HepG2 (cell line): ENCODE results near the gene SIK3. TPM values are rescaled to one million over a fixed set of nuclear protein-coding genes. Genes with fewer than 3 reads are reported as not detected.

Experiments used
- AKNA ChIP-seq: sonication (generic); formaldehyde crosslinking; IDR thresholded peaks from 2 replicates; pipeline ENCODE4 v1.4.0; 2020; ENCODE audit warnings: missing genetic modification reagents, borderline replicate concordance
- GATAD2A ChIP-seq: IDR thresholded peaks from 2 replicates; pipeline ENCODE4 v1.6.1; 2016
- HDAC2 ChIP-seq: sonication (generic); formaldehyde crosslinking; IDR thresholded peaks from 2 replicates; pipeline ENCODE4 v1.4.0; 2020; ENCODE audit warnings: missing genetic modification reagents
- HNF4A ChIP-seq: sonication (generic); formaldehyde crosslinking; IDR thresholded peaks from 2 replicates; pipeline ENCODE4 v1.4.0; 2020; ENCODE audit warnings: missing genetic modification reagents
- KAT8 ChIP-seq: IDR thresholded peaks from 2 replicates; pipeline ENCODE4 v1.6.1; 2016; ENCODE audit warnings: missing genetic modification reagents, missing compliant biosample characterization
- KDM4B ChIP-seq: sonication (generic); formaldehyde crosslinking; IDR thresholded peaks from 2 replicates; pipeline ENCODE4 v1.4.0; 2020; ENCODE audit warnings: missing genetic modification reagents
- RARA ChIP-seq: IDR thresholded peaks from 2 replicates; pipeline ENCODE4 v1.6.1; 2016; ENCODE audit warnings: missing genetic modification reagents, missing compliant biosample characterization
- RBFOX2 ChIP-seq: fragments of 200-400 bp; formaldehyde crosslinking; IDR thresholded peaks from 2 replicates; pipeline ENCODE4 v1.6.1; 2017; ENCODE audit warnings: low read depth, mild to moderate bottlenecking, low read length
- RXRB ChIP-seq: IDR thresholded peaks from 2 replicates; pipeline ENCODE4 v1.6.1; 2016; ENCODE audit warnings: borderline replicate concordance, missing genetic modification reagents, missing compliant biosample characterization
- TFDP1 ChIP-seq: IDR thresholded peaks from 2 replicates; pipeline ENCODE4 v1.6.1; 2016; ENCODE audit warnings: missing compliant biosample characterization, missing genetic modification reagents, borderline replicate concordance
- TP53 ChIP-seq: sonication (generic); formaldehyde crosslinking; conservative IDR thresholded peaks from 2 replicates; pipeline ENCODE4 v1.4.0; 2020; ENCODE audit warnings: missing genetic modification reagents
- TRIM24 ChIP-seq: sonication (generic); formaldehyde crosslinking; IDR thresholded peaks from 2 replicates; pipeline ENCODE4 v1.8.0; 2022; ENCODE audit warnings: mild to moderate bottlenecking, missing genetic modification reagents
- ZNF550 ChIP-seq: sonication (generic); formaldehyde crosslinking; IDR thresholded peaks from 2 replicates; pipeline ENCODE4 v1.4.0; 2020; ENCODE audit warnings: mild to moderate bottlenecking, missing genetic modification reagents, borderline replicate concordance
- ZNF598 ChIP-seq: sonication (generic); formaldehyde crosslinking; IDR thresholded peaks from 2 replicates; pipeline ENCODE4 v1.5.1; 2020; ENCODE audit warnings: mild to moderate bottlenecking, missing genetic modification reagents, borderline replicate concordance
- ZNF629 ChIP-seq: sonication (generic); formaldehyde crosslinking; conservative IDR thresholded peaks from 2 replicates; pipeline ENCODE4 v1.5.0; 2020; ENCODE audit warnings: missing genetic modification reagents
- polyA plus RNA-seq, 8 experiments: library from polyadenylated mRNA; depleted of rRNA in 3 of 8; stranded (reverse) in 7 of 8; unstranded in 1 of 8; fragments of >200 nt; fragmentation: Illumina TruSeq in 4 of 8; extraction: Trizol in 4 of 8; gene quantifications; 2 replicates each; pipeline versions ENCODE4 v1.2.1 to v1.2.3, GENCODE V29; 2011 to 2016; ENCODE audit warnings: low read depth in 4 of 8, missing spikeins in 1 of 8, mixed read lengths in 1 of 8; ENCODE audit not compliant: insufficient read depth in 1 of 8
- total RNA-seq, 5 experiments: library from RNA; depleted of rRNA; stranded (reverse); fragments of >200 nt; fragmentation: Illumina TruSeq; extraction: Trizol; gene quantifications; 2 replicates each; pipeline ENCODE4 v1.2.3, GENCODE V29; 2016; ENCODE audit warnings: low read depth in 1 of 5
- TF ChIP-seq, protein P1 (sequence below): sonication (generic); formaldehyde crosslinking; IDR thresholded peaks from 2 replicates; pipeline ENCODE4 v1.8.1; 2023; ENCODE audit warnings: mild to moderate bottlenecking, moderate library complexity, missing genetic modification reagents
- TF ChIP-seq, protein P2 (sequence below), 2 experiments: fragments of 450-650 bp in 1 of 2; sonication (generic) in 1 of 2; formaldehyde crosslinking; IDR thresholded peaks; 2 replicates each; pipeline versions ENCODE4 v1.5.0 to v1.8.0; 2020 to 2022; ENCODE audit warnings: mild to moderate bottlenecking in 1 of 2, missing genetic modification reagents in 1 of 2
- TF ChIP-seq, protein P3 (sequence below): sonication (generic); formaldehyde crosslinking; IDR thresholded peaks from 2 replicates; pipeline ENCODE4 v1.4.0; 2020; ENCODE audit warnings: missing genetic modification reagents
- TF ChIP-seq, protein P4 (sequence below): IDR thresholded peaks from 2 replicates; pipeline ENCODE4 v1.6.1; 2012; ENCODE audit warnings: low read depth, low read length, improper control_type of control experiment

Gene SIK3
- total and polyA plus RNA-seq, 2 of the 13 experiments (the other 11 are each of a cell fraction or from before 2014, with no cell fraction given), result 5.7 to 9.8 TPM

GRCh38 chr11:116990061-116990473, 108.2 kb downstream of the SIK3 start (continued):
- TF ChIP-seq, protein P1, sequence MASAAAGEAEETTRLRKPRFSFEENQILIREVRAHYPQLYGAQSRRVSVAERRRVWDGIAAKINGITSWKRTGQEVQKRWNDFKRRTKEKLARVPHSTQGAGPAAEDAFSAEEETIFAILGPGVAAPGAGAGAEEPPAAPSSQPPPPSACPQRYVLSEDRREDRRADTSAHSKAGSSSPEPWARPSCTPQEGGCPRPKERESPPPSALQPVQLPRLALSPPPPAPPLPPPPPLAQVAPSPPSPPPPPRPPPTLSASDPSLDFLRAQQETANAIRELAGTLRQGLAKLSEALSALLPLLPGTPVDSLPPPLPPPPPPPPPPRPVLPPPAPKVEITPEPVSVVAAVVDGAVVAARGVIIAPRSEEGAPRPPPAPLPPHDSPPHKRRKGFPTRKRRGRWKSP (CRISPR knock-in tag), result no peak
- TF ChIP-seq ZNF598 (CRISPR knock-in tag), result no peak
- no peak for TF ChIP-seq ZNF550 (CRISPR knock-in tag)
- TF ChIP-seq HNF4A (CRISPR knock-in tag), result peak; percentile 80
- TF ChIP-seq, protein P2, sequence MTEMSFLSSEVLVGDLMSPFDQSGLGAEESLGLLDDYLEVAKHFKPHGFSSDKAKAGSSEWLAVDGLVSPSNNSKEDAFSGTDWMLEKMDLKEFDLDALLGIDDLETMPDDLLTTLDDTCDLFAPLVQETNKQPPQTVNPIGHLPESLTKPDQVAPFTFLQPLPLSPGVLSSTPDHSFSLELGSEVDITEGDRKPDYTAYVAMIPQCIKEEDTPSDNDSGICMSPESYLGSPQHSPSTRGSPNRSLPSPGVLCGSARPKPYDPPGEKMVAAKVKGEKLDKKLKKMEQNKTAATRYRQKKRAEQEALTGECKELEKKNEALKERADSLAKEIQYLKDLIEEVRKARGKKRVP (CRISPR knock-in tag; IDR thresholded peaks at IDR 0.05), result no peak
- no peak for TF ChIP-seq AKNA (CRISPR knock-in tag)
- peak; percentile 79 for TF ChIP-seq ZNF629 (CRISPR knock-in tag)
- peak; percentile 62; the same call in 1 of the 2 replicates for TF ChIP-seq RXRB (CRISPR knock-in tag)
- no peak for TF ChIP-seq TRIM24 (CRISPR knock-in tag)
- TF ChIP-seq, protein P3, sequence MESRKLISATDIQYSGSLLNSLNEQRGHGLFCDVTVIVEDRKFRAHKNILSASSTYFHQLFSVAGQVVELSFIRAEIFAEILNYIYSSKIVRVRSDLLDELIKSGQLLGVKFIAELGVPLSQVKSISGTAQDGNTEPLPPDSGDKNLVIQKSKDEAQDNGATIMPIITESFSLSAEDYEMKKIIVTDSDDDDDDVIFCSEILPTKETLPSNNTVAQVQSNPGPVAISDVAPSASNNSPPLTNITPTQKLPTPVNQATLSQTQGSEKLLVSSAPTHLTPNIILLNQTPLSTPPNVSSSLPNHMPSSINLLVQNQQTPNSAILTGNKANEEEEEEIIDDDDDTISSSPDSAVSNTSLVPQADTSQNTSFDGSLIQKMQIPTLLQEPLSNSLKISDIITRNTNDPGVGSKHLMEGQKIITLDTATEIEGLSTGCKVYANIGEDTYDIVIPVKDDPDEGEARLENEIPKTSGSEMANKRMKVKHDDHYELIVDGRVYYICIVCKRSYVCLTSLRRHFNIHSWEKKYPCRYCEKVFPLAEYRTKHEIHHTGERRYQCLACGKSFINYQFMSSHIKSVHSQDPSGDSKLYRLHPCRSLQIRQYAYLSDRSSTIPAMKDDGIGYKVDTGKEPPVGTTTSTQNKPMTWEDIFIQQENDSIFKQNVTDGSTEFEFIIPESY (CRISPR knock-in tag), result no peak
- no peak for TF ChIP-seq KDM4B
- TF ChIP-seq RARA (CRISPR knock-in tag), result peak; percentile 55; the same call in 1 of the 2 replicates
- peak; percentile 16; the same call in 1 of the 2 replicates for TF ChIP-seq TFDP1 (CRISPR knock-in tag)
- TF ChIP-seq, protein P4, sequence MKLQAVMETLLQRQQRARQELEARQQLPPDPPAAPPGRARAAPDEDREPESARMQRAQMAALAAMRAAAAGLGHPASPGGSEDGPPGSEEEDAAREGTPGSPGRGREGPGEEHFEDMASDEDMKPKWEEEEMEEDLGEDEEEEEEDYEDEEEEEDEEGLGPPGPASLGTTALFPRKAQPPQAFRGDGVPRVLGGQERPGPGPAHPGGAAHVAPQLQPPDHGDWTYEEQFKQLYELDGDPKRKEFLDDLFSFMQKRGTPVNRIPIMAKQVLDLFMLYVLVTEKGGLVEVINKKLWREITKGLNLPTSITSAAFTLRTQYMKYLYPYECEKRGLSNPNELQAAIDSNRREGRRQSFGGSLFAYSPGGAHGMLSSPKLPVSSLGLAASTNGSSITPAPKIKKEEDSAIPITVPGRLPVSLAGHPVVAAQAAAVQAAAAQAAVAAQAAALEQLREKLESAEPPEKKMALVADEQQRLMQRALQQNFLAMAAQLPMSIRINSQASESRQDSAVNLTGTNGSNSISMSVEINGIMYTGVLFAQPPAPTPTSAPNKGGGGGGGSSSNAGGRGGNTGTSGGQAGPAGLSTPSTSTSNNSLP, result no peak
- no peak for TF ChIP-seq KAT8 (CRISPR knock-in tag)
- peak; percentile 39; the same call in 1 of the 2 replicates for TF ChIP-seq GATAD2A (CRISPR knock-in tag)
- peak; percentile 70 for TF ChIP-seq HDAC2 (CRISPR knock-in tag)
- TF ChIP-seq RBFOX2, result no peak
- TF ChIP-seq TP53 (CRISPR knock-in tag), result no peak
